NT2/D1 (cell line): Measurements from ENCODE around the gene COL23A1.

Experiments used
- SUZ12 ChIP-seq: IDR thresholded peaks from 2 replicates; pipeline ENCODE4 v1.6.1; 2011; ENCODE audit not compliant: insufficient read length, insufficient read depth; ENCODE audit errors: extremely low read depth
- YY1 ChIP-seq: IDR thresholded peaks from 2 replicates; pipeline ENCODE4 v1.6.1; 2011; ENCODE audit not compliant: insufficient read length, insufficient read depth
- ZNF274 ChIP-seq: IDR thresholded peaks from 2 replicates; pipeline ENCODE4 v1.6.1; 2011; ENCODE audit warnings: mild to moderate bottlenecking, low read depth, low read length

DNA sequence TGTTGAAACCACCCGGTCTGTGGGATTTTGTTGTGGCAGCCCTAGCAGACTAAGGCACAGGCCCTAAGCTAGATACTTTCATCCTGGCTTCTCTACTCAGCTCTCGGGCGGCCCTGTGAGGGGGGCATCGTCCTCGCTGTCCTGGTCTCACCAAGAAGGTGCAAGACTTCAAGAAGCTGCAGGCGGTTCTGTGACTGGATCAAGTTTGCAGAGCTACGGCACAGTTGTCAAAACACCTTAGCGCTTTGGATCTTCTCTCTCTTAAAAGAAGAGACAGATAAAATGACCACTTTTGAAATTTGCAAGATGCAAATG is 238.2 kb downstream of the COL23A1 start:
- TF ChIP-seq ZNF274 (no peak), YY1 (no peak), SUZ12 (no peak)
